SK-N-SH treated with all-trans-retinoic acid at 6 μM for 48 hours (cell line): ENCODE measurements around the gene CCBE1.

Experiments
- ATAC-seq: fragments of 200-7000 bp; cut with Tn5 transposase; 3 replicates; pipeline ENCODE4 v1.9.1; 2020; ENCODE audit warnings: mild to moderate bottlenecking, moderate library complexity
- ARNTL ChIP-seq: fragments of 450-650 bp; formaldehyde crosslinking; IDR thresholded peaks from 2 replicates; pipeline ENCODE4 v1.5.0; 2020; ENCODE audit warnings: low read depth, mild to moderate bottlenecking, moderate library complexity, borderline replicate concordance
- BACH2 ChIP-seq: fragments of 250-450 bp; sonication (Bioruptor Pico); IDR thresholded peaks from 2 replicates; pipeline ENCODE4 v1.9.0; 2021; ENCODE audit warnings: mild to moderate bottlenecking, borderline replicate concordance
- ESRRG ChIP-seq: fragments of 250-450 bp; sonication (Bioruptor Pico); IDR thresholded peaks from 2 replicates; pipeline ENCODE4 v1.6.1; 2021; ENCODE audit warnings: mild to moderate bottlenecking
- GLIS3 ChIP-seq: fragments of 250-450 bp; sonication (Bioruptor Pico); IDR thresholded peaks from 2 replicates; pipeline ENCODE4 v1.5.0; 2020; ENCODE audit warnings: mild to moderate bottlenecking, moderate library complexity
- ISL1 ChIP-seq: fragments of 250-450 bp; sonication (Bioruptor Pico); IDR thresholded peaks from 2 replicates; pipeline ENCODE4 v2.1.2; 2022; ENCODE audit warnings: mild to moderate bottlenecking, moderate library complexity
- OSR1 ChIP-seq: fragments of 250-450 bp; sonication (Bioruptor Pico); IDR thresholded peaks from 2 replicates; pipeline ENCODE4 v1.8.0; 2022; ENCODE audit warnings: moderate library complexity, mild to moderate bottlenecking, inconsistent platforms
- PPARA ChIP-seq: fragments of 250-450 bp; sonication (Bioruptor Pico); IDR thresholded peaks from 2 replicates; pipeline ENCODE4 v1.5.0; 2020; ENCODE audit warnings: mild to moderate bottlenecking, borderline replicate concordance
- RARB ChIP-seq: fragments of 250-450 bp; sonication (Bioruptor Pico); IDR thresholded peaks from 2 replicates; pipeline ENCODE4 v1.8.0; 2021; ENCODE audit warnings: mild to moderate bottlenecking, moderate library complexity
- TCF4 ChIP-seq: fragments of 250-450 bp; sonication (Bioruptor Pico); IDR thresholded peaks from 2 replicates; pipeline ENCODE4 v1.8.0; 2021; ENCODE audit warnings: mild to moderate bottlenecking, moderate library complexity, borderline replicate concordance
- ZC3H10 ChIP-seq: fragments of 250-450 bp; sonication (Bioruptor Pico); IDR thresholded peaks from 2 replicates; pipeline ENCODE4 v1.5.1; 2021; ENCODE audit warnings: mild to moderate bottlenecking, moderate library complexity
- ZNF565 ChIP-seq: fragments of 450-650 bp; formaldehyde crosslinking; conservative IDR thresholded peaks from 2 replicates; pipeline ENCODE4 v1.5.0; 2020; ENCODE audit warnings: low read depth, mild to moderate bottlenecking, moderate library complexity
- ZNF70 ChIP-seq: fragments of 450-650 bp; formaldehyde crosslinking; IDR thresholded peaks from 2 replicates; pipeline ENCODE4 v1.5.0; 2020; ENCODE audit warnings: mild to moderate bottlenecking, moderate library complexity
- ZNF8 ChIP-seq: fragments of 450-650 bp; formaldehyde crosslinking; IDR thresholded peaks from 2 replicates; pipeline ENCODE4 v1.5.0; 2020; ENCODE audit warnings: mild to moderate bottlenecking, moderate library complexity
- TF ChIP-seq, protein P1 (sequence below): fragments of 250-450 bp; sonication (Bioruptor Pico); IDR thresholded peaks from 2 replicates; pipeline ENCODE4 v1.5.1; 2021; ENCODE audit warnings: mild to moderate bottlenecking, moderate library complexity
- TF ChIP-seq, protein P2 (sequence below): fragments of 250-450 bp; sonication (Bioruptor Pico); IDR thresholded peaks from 2 replicates; pipeline ENCODE4 v1.5.0; 2020; ENCODE audit warnings: mild to moderate bottlenecking, moderate library complexity
- TF ChIP-seq, protein P3 (sequence below): fragments of 250-450 bp; sonication (Bioruptor Pico); IDR thresholded peaks from 2 replicates; pipeline ENCODE4 v1.5.1; 2020; ENCODE audit warnings: low read depth, mild to moderate bottlenecking, moderate library complexity

CCBE1 gene

DNA sequence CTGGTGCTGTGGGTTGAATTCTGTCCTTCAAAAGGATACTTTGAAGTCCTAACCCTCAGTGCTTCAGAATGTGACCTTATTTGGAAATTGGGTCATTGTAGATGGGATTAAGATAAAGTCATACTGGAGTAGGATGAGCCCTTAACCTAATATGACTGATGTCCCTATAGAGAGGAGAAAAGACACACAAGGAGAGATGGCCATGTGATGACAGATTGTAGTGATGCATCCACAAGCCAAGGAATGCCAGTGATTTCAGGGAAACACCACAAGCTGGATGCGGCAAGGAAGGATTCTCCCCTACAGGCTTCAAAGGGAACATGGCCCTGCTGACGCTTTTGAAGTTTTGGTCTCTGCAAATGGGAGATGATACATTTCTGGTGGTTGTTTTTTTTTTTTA is 24.7 kb upstream of the CCBE1 start:
- TF ChIP-seq, protein P1, sequence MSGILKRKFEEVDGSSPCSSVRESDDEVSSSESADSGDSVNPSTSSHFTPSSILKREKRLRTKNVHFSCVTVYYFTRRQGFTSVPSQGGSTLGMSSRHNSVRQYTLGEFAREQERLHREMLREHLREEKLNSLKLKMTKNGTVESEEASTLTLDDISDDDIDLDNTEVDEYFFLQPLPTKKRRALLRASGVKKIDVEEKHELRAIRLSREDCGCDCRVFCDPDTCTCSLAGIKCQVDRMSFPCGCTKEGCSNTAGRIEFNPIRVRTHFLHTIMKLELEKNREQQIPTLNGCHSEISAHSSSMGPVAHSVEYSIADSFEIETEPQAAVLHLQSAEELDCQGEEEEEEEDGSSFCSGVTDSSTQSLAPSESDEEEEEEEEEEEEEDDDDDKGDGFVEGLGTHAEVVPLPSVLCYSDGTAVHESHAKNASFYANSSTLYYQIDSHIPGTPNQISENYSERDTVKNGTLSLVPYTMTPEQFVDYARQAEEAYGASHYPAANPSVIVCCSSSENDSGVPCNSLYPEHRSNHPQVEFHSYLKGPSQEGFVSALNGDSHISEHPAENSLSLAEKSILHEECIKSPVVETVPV (CRISPR knock-in tag): no peak
- no peak for TF ChIP-seq ZNF565 (CRISPR knock-in tag)
- no peak for TF ChIP-seq RARB
- TF ChIP-seq, protein P2, sequence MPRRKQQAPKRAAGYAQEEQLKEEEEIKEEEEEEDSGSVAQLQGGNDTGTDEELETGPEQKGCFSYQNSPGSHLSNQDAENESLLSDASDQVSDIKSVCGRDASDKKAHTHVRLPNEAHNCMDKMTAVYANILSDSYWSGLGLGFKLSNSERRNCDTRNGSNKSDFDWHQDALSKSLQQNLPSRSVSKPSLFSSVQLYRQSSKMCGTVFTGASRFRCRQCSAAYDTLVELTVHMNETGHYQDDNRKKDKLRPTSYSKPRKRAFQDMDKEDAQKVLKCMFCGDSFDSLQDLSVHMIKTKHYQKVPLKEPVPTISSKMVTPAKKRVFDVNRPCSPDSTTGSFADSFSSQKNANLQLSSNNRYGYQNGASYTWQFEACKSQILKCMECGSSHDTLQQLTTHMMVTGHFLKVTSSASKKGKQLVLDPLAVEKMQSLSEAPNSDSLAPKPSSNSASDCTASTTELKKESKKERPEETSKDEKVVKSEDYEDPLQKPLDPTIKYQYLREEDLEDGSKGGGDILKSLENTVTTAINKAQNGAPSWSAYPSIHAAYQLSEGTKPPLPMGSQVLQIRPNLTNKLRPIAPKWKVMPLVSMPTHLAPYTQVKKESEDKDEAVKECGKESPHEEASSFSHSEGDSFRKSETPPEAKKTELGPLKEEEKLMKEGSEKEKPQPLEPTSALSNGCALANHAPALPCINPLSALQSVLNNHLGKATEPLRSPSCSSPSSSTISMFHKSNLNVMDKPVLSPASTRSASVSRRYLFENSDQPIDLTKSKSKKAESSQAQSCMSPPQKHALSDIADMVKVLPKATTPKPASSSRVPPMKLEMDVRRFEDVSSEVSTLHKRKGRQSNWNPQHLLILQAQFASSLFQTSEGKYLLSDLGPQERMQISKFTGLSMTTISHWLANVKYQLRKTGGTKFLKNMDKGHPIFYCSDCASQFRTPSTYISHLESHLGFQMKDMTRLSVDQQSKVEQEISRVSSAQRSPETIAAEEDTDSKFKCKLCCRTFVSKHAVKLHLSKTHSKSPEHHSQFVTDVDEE (CRISPR knock-in tag): no peak
- TF ChIP-seq PPARA: no peak
- TF ChIP-seq ESRRG (CRISPR knock-in tag): no peak
- TF ChIP-seq, protein P3, sequence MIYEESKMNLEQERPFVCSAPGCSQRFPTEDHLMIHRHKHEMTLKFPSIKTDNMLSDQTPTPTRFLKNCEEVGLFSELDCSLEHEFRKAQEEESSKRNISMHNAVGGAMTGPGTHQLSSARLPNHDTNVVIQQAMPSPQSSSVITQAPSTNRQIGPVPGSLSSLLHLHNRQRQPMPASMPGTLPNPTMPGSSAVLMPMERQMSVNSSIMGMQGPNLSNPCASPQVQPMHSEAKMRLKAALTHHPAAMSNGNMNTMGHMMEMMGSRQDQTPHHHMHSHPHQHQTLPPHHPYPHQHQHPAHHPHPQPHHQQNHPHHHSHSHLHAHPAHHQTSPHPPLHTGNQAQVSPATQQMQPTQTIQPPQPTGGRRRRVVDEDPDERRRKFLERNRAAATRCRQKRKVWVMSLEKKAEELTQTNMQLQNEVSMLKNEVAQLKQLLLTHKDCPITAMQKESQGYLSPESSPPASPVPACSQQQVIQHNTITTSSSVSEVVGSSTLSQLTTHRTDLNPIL (CRISPR knock-in tag): no peak
- no peak for TF ChIP-seq TCF4 (CRISPR knock-in tag)
- no peak for TF ChIP-seq ARNTL (CRISPR knock-in tag)
- no peak for ATAC-seq

DNA sequence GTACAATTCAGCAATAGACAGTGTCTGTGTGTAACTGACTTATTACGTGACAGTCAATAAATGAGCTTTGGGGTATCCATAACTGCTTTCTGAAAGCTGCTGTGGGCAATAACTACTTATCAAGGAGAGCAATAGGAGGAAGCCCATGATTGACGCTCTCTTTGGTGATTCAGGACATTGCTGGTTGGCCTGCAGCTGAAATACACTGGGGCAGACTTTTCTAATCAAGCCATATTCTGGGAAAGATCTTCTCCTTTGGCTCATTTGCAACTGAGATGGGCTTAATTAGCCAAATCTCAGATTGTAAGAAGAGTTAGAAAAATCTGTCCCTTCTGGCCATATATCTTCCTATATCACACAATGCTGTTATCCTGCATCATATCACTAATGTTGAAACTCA is 24.0 kb upstream of the CCBE1 start:
- ATAC-seq: no peak
- no peak for TF ChIP-seq TCF4 (CRISPR knock-in tag)

DNA sequence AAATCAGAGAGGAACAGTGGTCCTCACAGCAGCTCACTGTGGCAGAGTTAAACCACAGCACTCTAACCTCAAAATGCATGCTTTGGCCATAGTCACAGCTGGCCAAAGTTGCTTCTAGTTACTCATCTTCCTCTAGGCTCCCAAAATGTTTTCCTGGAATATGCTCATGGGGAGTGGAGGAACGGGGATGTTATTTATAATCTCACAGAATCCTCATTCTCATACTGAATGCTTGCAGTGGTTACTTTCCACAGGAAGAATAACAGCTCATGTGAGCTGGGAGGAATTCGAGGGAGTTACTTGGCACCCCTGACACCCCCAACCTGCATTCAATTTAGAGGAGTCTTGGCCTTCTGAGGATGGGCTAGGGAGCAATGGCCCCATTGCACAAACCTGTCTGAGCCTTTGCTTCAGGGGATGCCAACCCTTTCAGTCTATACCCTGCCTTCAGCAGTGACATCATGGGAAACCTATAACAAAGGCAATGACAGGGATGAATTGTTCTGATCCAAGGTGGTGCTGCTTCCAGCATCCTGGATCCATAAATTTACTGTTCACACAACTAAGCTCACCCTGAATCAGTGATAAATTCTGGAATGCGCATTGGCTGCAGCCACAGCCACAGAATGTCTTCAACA is 22.4 kb upstream of the CCBE1 start:
- TF ChIP-seq ZNF565 (CRISPR knock-in tag) (no peak), ESRRG (CRISPR knock-in tag) (no peak), ZNF8 (CRISPR knock-in tag) (no peak), OSR1 (CRISPR knock-in tag) (no peak), ZC3H10 (CRISPR knock-in tag) (no peak), BACH2 (CRISPR knock-in tag) (no peak)
- TF ChIP-seq, protein P3 (CRISPR knock-in tag): no peak

DNA sequence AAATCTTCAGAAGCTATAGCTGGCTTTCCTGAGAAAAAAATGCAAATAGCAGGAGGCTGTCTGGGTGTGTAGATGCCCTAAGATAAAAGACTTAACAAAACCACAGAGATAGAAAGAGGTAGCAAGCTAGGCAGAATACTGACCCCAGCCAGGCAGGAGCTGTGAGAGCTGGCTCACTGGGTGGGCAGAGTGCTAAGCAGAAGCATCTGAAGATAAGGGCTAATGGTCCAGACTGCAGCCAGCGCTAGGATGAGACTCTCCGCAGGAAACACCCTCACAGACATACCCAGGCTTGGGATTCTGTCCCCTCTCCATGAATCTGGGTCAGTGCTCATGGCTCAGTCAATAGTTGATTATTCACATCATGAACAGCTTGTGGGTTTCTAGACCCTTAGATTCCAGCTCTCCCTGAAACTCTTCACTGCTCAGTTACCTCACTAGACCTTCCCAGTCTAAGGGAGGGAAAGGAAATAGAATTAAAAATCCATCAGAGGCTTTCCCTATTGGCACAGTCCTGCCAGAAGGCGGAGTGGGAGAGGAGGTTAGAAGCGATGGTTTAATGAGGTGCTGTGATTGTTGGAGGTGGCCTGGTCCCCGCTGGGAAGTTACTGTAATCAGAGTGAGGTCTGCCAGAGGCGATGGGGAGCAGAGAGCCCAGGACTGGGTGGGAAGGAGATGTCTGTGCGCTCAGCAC is 21.4 kb upstream of the CCBE1 start:
- ATAC-seq: peak; percentile 65

More for the DNA sequence above, 22.4 kb upstream of the CCBE1 start:
- no peak for ATAC-seq

DNA sequence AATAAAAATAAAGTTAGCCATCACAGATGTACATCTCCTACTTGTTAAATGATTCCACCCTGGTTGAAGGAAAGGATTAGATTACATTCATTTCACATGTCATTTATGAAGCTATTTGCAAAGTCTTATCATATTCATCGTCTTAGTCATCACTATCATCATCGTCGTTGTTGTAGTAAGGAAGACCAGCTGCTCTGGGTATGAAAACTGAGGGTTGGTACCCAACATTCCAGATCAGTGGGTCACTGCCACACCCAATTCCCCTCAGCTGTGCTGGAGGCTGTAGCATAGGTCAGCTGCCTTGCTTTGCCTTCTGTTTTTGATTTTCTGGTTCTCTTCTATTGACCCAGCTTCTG is 20.9 kb upstream of the CCBE1 start:
- ATAC-seq: peak; percentile 81
- TF ChIP-seq ISL1 (peak; percentile 79), GLIS3 (no peak)
- TF ChIP-seq, protein P3 (CRISPR knock-in tag): peak; percentile 42; the same call in 1 of the 2 replicates

More for the DNA sequence above, 21.4 kb upstream of the CCBE1 start:
- TF ChIP-seq ZNF70 (CRISPR knock-in tag) (peak; percentile 79), ZC3H10 (CRISPR knock-in tag) (no peak)
